IMR-90 (cell line): Measurements from ENCODE around the gene KLHL29. TPM values are rescaled to one million over a fixed set of nuclear protein-coding genes. Genes with fewer than 3 reads are reported as not detected.

Experiments used
- ATAC-seq: fragments of 200-7000 bp; cut with Tn5 transposase; 2 replicates; pipeline ENCODE4 v1.9.1; 2020; ENCODE audit warnings: low read depth, mild to moderate bottlenecking, moderate library complexity
- BruUV-seq: library from RNA; stranded (reverse); fragments of 400-500 nt; replicated peaks from 2 replicates; lab custom pipeline; 2021; lab: Mats Ljungman, UMichigan
- CTCF ChIA-PET: fragments of 300-600 bp; formaldehyde crosslinking; extraction: SDS; loops from one replicate; lab custom pipeline; 2021; ENCODE audit warnings: antibody characterized with exemption; lab: Yijun Ruan, JAX
- POLR2A ChIA-PET: fragments of 300-600 bp; sonication (Branson Sonifier 250); formaldehyde crosslinking; loops from one replicate; lab custom pipeline; 2022; ENCODE audit warnings: antibody characterized with exemption; ENCODE audit not compliant: unreplicated experiment; lab: Charles Lee
- DNase-seq: peaks from one replicate; pipeline ENCODE4 v3.0.0; 2013
- H2AFZ ChIP-seq: replicated peaks from 2 replicates; pipeline ENCODE3; 2013; ENCODE audit warnings: low read length, mild to moderate bottlenecking; ENCODE audit not compliant: poor library complexity
- H2AK5ac ChIP-seq: 2 replicates; pipeline ENCODE4 v1.6.1; 2013; ENCODE audit warnings: low read depth, low read length, inconsistent platforms
- H2AK9ac ChIP-seq: replicated peaks from 2 replicates; pipeline ENCODE3; 2013; ENCODE audit warnings: mild to moderate bottlenecking, low read depth, low read length, moderate library complexity; ENCODE audit not compliant: poor library complexity
- H2BK120ac ChIP-seq: 2 replicates; pipeline ENCODE4 v1.6.1; 2013; ENCODE audit warnings: low read depth, low read length, inconsistent platforms
- H2BK15ac ChIP-seq: 3 replicates; pipeline ENCODE4 v1.6.1; 2013; ENCODE audit warnings: low read depth, low read length, inconsistent platforms
- H2BK20ac ChIP-seq: 2 replicates; pipeline ENCODE4 v1.6.1; 2013; ENCODE audit warnings: low read depth, mild to moderate bottlenecking, inconsistent platforms, low read length, moderate library complexity
- H2BK5ac ChIP-seq: 2 replicates; pipeline ENCODE4 v1.6.1; 2013; ENCODE audit warnings: mild to moderate bottlenecking, low read depth, low read length, inconsistent platforms; ENCODE audit not compliant: poor library complexity, severe bottlenecking
- H3K14ac ChIP-seq: replicated peaks from 2 replicates; pipeline ENCODE4 v1.6.1; 2013; ENCODE audit warnings: low read depth, low read length, inconsistent platforms
- H3K18ac ChIP-seq: 2 replicates; pipeline ENCODE4 v1.6.1; 2013; ENCODE audit warnings: low read depth, low read length, control low read depth
- H3K23ac ChIP-seq: 2 replicates; pipeline ENCODE4 v1.6.1; 2013; ENCODE audit warnings: low read depth, low read length, inconsistent platforms
- H3K27ac ChIP-seq: 2 replicates; pipeline ENCODE4 v1.5.1; 2013; ENCODE audit warnings: mild to moderate bottlenecking, control low read depth, low read length; ENCODE audit not compliant: insufficient read depth
- H3K27me3 ChIP-seq: 2 replicates; pipeline ENCODE4 v1.6.1; 2013; ENCODE audit warnings: low read length; ENCODE audit not compliant: control insufficient read depth, insufficient read depth
- H3K36me3 ChIP-seq: 2 replicates; pipeline ENCODE4 v1.6.1; 2013; ENCODE audit warnings: low read length, mixed read lengths; ENCODE audit not compliant: control insufficient read depth, insufficient read depth
- H3K4ac ChIP-seq: 2 replicates; pipeline ENCODE4 v1.6.1; 2013; ENCODE audit warnings: low read depth, low read length, inconsistent platforms
- H3K4me1 ChIP-seq: 2 replicates; pipeline ENCODE4 v1.6.1; 2013; ENCODE audit warnings: low read length, mixed read lengths; ENCODE audit not compliant: control insufficient read depth, insufficient read depth
- H3K4me2 ChIP-seq: 2 replicates; pipeline ENCODE4 v1.6.1; 2013; ENCODE audit warnings: low read depth, mild to moderate bottlenecking, control low read depth, low read length, moderate library complexity
- H3K4me3 ChIP-seq: 2 replicates; pipeline ENCODE4 v1.5.1; 2013; ENCODE audit warnings: low read depth, mild to moderate bottlenecking, control low read depth, low read length, moderate library complexity; ENCODE audit not compliant: insufficient read depth
- H3K56ac ChIP-seq: 2 replicates; pipeline ENCODE4 v1.6.1; 2013; ENCODE audit warnings: low read length, inconsistent platforms; ENCODE audit not compliant: insufficient read depth; ENCODE audit errors: extremely low read depth
- H3K79me1 ChIP-seq, 2 experiments: 2 replicates each; pipeline ENCODE4 v1.6.1; 2013; ENCODE audit warnings: low read length in 2 of 2, inconsistent platforms in 1 of 2, low read depth in 1 of 2
- H3K9ac ChIP-seq: 2 replicates; pipeline ENCODE4 v1.6.1; 2013; ENCODE audit warnings: low read depth, low read length, control low read depth
- H3K9me1 ChIP-seq: 2 replicates; pipeline ENCODE4 v1.6.1; 2013; ENCODE audit warnings: low read length, inconsistent platforms; ENCODE audit not compliant: insufficient read depth
- H3K9me3 ChIP-seq: 2 replicates; pipeline ENCODE4 v1.6.1; 2013; ENCODE audit warnings: low read length; ENCODE audit not compliant: control insufficient read depth, insufficient read depth
- H4K20me1 ChIP-seq: 2 replicates; pipeline ENCODE4 v1.6.1; 2013; ENCODE audit warnings: low read length, inconsistent platforms; ENCODE audit not compliant: insufficient read depth
- H4K5ac ChIP-seq: 2 replicates; pipeline ENCODE4 v1.6.1; 2013; ENCODE audit warnings: mild to moderate bottlenecking, low read depth, low read length, control low read depth
- H4K8ac ChIP-seq, 2 experiments: 2 replicates each; pipeline ENCODE4 v1.6.1; 2013; ENCODE audit warnings: low read depth in 2 of 2, low read length in 2 of 2, control low read depth in 1 of 2, inconsistent platforms in 1 of 2
- H4K91ac ChIP-seq: 2 replicates; pipeline ENCODE4 v1.6.1; 2013; ENCODE audit warnings: low read depth, low read length, inconsistent platforms; ENCODE audit not compliant: insufficient read depth
- BHLHE40 ChIP-seq: fragments of 150-350 bp; IDR thresholded peaks from 2 replicates; pipeline ENCODE4 v1.6.1; 2016; ENCODE audit warnings: mild to moderate bottlenecking, low read depth, low read length
- CEBPB ChIP-seq: IDR thresholded peaks from 2 replicates; pipeline ENCODE4 v1.6.1; 2012; ENCODE audit warnings: low read depth, low read length, improper control_type of control experiment
- CHD1 ChIP-seq: IDR thresholded peaks from 2 replicates; pipeline ENCODE4 v1.6.1; 2012; ENCODE audit warnings: low read depth, low read length, improper control_type of control experiment
- FOS ChIP-seq: fragments of 150-350 bp; IDR thresholded peaks from 2 replicates; pipeline ENCODE4 v1.6.1; 2016; ENCODE audit warnings: low read depth, low read length
- MAFK ChIP-seq: IDR thresholded peaks from 2 replicates; pipeline ENCODE4 v1.6.1; 2012; ENCODE audit warnings: low read depth, low read length, improper control_type of control experiment
- NFE2L2 ChIP-seq: fragments of 150-350 bp; IDR thresholded peaks from 2 replicates; pipeline ENCODE4 v1.6.1; 2016; ENCODE audit warnings: low read depth, mild to moderate bottlenecking, low read length
- RFX5 ChIP-seq: IDR thresholded peaks from 2 replicates; pipeline ENCODE4 v1.8.0; 2012; ENCODE audit warnings: low read depth, mild to moderate bottlenecking, low read length, moderate library complexity
- SMC3 ChIP-seq: fragments of 150-350 bp; IDR thresholded peaks from 2 replicates; pipeline ENCODE4 v1.6.1; 2016; ENCODE audit warnings: low read depth, mild to moderate bottlenecking, antibody characterized with exemption, low read length, moderate library complexity
- WGBS, 2 experiments: methylation state at CpG; one replicate each; pipeline versions ENCODE4 v1.1.5 to v1.1.7; 2013; ENCODE audit warnings: missing lambda C conversion rate in 2 of 2; ENCODE audit not compliant: insufficient read length in 1 of 2; ENCODE audit errors: extremely low coverage in 2 of 2; 5-methylcytosine and 5-hydroxymethylcytosine counted together
- dilution Hi-C: fragments of 300-500 bp; cut with HindIII; formaldehyde crosslinking; loops from one replicate; pipeline ENCODE4 v1.14.3; 2018; ENCODE audit warnings: low sequenced_read_pairs; ENCODE audit not compliant: unreplicated experiment
- in situ Hi-C: fragments of 300-500 bp; cut with MboI; formaldehyde crosslinking; loops from 3 replicates; pipeline ENCODE4 v1.14.3; 2019; ENCODE audit warnings: low sequenced_read_pairs, inconsistent platforms, mixed read lengths
- intact Hi-C: fragments of 100-400 bp; cut with micrococcal nuclease; formaldehyde crosslinking; loops from 2 replicates; pipeline ENCODE4 v1.10.0; 2022
- polyA plus RNA-seq, 3 experiments: library from polyadenylated mRNA; depleted of rRNA; stranded (reverse); fragments of >200 nt; gene quantifications; 2 replicates each; pipeline ENCODE4 v1.2.3, GENCODE V29; 2012; ENCODE audit warnings: low replicate concordance in 1 of 3
- total RNA-seq: library from RNA; depleted of rRNA; stranded (reverse); fragments of >200 nt; gene quantifications from 2 replicates; pipeline ENCODE4 v1.2.3, GENCODE V29; 2012
- TF ChIP-seq, protein P1 (sequence below): conservative IDR thresholded peaks from 2 replicates; pipeline ENCODE4 v1.5.1; 2012; ENCODE audit warnings: mild to moderate bottlenecking, low read depth, low read length, improper control_type of control experiment

KLHL29 gene
- total and polyA plus RNA-seq, 2 of the 4 experiments (the other 2 are of a cell fraction): 2.0 to 8.0 TPM

DNA sequence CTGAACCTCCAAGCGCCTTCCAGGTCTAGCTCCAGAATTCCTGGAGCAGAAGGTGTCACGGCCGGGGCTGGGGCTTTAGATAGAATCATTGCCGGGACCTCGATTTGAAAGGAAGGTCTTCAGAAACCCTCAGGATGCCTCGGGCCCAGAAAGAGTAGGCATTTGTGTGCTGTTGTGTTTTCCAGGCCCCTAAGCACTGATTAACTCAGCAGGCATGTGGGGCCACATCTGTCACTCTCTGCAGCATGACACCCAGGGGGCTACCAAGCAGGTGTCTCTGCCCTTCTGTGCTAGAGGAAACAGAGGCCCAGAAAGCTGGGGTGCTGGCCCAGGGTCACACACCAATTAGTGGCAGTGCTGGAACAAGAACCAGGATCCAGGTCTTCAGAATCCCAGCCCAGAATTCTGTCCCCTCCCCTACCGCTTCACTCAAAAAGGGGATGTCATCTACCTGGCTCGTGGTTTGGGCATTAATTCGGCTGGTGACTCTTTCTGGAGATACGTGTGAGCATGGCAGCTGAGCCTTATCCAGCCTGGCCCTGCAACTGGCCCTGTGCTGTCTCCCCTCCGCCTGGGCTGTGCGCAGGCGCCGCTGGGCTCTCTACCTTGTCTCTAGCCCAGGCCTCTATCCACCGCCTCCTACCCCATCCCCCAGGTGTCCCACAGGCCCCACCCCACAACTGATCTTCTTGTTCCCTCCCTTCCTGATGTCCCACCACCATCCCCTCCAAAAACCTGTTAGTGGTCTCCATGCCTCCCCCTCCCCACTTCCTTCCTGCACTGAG, 296.6 kb downstream of the KLHL29 start:
- Histone ChIP-seq H3K56ac (no peak overlapping the region), H4K20me1 (peaks cover 4% of the 10 kb centered on the region), H4K5ac (no peak overlapping the region), H4K8ac (no peak overlapping the region), H4K91ac (no peak overlapping the region), H2AK5ac (no peak overlapping the region), H3K79me1 (no peaks in the 10 kb centered on the region), H3K27ac (no peak overlapping the region), H3K9ac (no peak overlapping the region), H3K4me1 (no peaks in the 10 kb centered on the region), H2BK15ac (no peak overlapping the region), H3K9me1 (no peaks in the 10 kb centered on the region), H3K18ac (no peak overlapping the region), H3K36me3 (peaks cover 13% of the 10 kb centered on the region; the same call in 1 of the 2 replicates), H3K27me3 (no peaks in the 10 kb centered on the region), H3K4ac (no peak overlapping the region), H2BK120ac (no peak overlapping the region), H3K4me2 (no peak overlapping the region), H3K9me3 (peaks cover 8% of the 10 kb centered on the region), H3K4me3 (no peak overlapping the region), H2AK9ac (no peak overlapping the region), H2BK20ac (no peak overlapping the region), H3K14ac (no peak overlapping the region), H2AFZ (no peak overlapping the region), H3K23ac (no peak overlapping the region), H2BK5ac (no peak overlapping the region)
- dilution Hi-C loops (no loop called here), in situ Hi-C loops (no loop called here), intact Hi-C loops (no loop called here)
- ChIA-PET CTCF (no interaction called here), POLR2A (no interaction called here)
- no TSS peak for BruUV-seq
- DNase-seq (no peak), ATAC-seq (no peak)
- no peak for TF ChIP-seq CEBPB
- no peak for TF ChIP-seq RFX5
- TF ChIP-seq FOS: no peak
- no peak for TF ChIP-seq MAFK
- TF ChIP-seq NFE2L2: no peak
- no peak for TF ChIP-seq CHD1
- TF ChIP-seq SMC3: no peak
- no peak for TF ChIP-seq BHLHE40
- TF ChIP-seq, protein P1, sequence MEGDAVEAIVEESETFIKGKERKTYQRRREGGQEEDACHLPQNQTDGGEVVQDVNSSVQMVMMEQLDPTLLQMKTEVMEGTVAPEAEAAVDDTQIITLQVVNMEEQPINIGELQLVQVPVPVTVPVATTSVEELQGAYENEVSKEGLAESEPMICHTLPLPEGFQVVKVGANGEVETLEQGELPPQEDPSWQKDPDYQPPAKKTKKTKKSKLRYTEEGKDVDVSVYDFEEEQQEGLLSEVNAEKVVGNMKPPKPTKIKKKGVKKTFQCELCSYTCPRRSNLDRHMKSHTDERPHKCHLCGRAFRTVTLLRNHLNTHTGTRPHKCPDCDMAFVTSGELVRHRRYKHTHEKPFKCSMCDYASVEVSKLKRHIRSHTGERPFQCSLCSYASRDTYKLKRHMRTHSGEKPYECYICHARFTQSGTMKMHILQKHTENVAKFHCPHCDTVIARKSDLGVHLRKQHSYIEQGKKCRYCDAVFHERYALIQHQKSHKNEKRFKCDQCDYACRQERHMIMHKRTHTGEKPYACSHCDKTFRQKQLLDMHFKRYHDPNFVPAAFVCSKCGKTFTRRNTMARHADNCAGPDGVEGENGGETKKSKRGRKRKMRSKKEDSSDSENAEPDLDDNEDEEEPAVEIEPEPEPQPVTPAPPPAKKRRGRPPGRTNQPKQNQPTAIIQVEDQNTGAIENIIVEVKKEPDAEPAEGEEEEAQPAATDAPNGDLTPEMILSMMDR: no peak
- WGBS, 2 experiments: 95% methylated on average over 6 of the region's 15 CpGs; no CpG with 5 or more reads in 1 of the 2 experiments
